Measurements from ENCODE around the gene RPS6KA4. TPM values are rescaled to one million over a fixed set of nuclear protein-coding genes. Genes with fewer than 3 reads are reported as not detected.
A peak's percentile ranks its signal among the peaks of the same experiment; 100 is the strongest.

RPS6KA4 gene
- total RNA-seq, 1 experiment from 2014 or later = 67.3 TPM

DNA sequence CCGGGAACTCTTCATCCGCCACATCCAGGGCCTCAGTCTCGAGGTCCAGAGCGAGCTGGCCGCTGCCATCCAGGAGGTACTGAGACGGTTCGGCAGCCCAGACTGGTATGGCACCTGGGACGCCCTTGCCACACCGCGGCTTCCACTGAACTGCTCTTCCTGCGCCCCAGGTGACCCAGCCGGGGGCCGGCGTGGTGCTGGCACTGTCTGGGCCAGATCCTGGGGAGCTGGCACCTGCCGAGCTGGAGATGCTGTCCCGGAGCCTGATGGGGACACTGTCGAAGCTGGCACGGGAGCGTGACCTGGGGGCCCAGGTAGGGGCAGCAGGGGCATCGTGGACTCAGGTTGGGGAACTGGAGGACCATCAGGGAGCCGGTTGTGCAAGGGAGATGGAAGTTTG, 17.5 kb upstream of the RPS6KA4 start:
- ChIA-PET CTCF (interaction anchor here (0.9 to 3.9 kb wide), 4 partner anchors 9 to 137 kb away, joined by 3 to 46 read pairs (median 10); no protein-coding TSS in a partner anchor), RAD21 (ENCODE audit: low non-redundant PET in 1 of 2, low total read pairs in 2 of 2, uncharacterized antibody in 2 of 2, unreplicated experiment in 2 of 2) (interaction anchor here in 1 of 2 experiments (2.7 kb wide), 1 partner anchor 10 kb away, joined by 14 read pairs; no protein-coding TSS in a partner anchor), POLR2A (interaction anchor here (0.5 to 1.3 kb wide), 4 partner anchors 9 to 386 kb away, joined by 3 to 8 read pairs (median 3); partner anchors contain the start of genes PRDX5 and TRMT112)
- BruUV-seq (replicated peaks) = no TSS peak
- Histone ChIP-seq H2AFZ (ENCODE audit: low read depth, low read length, poor library complexity, severe bottlenecking) (no peak overlapping the region), H3K9me2 (ENCODE audit: insufficient read depth) (no peaks in the 10 kb centered on the region), H3K9ac (ENCODE audit: low read length) (no peak overlapping the region), H3K9me3 (ENCODE audit: control insufficient read depth in 1 of 2, insufficient read depth in 1 of 2, low read depth in 1 of 2, low read length in 2 of 2) (no peaks in the 10 kb centered on the region), H3K27me3 (ENCODE audit: insufficient read depth, low read length) (no peaks in the 10 kb centered on the region), H3K4me3 (replicated peaks in 1 of 2; ENCODE audit: low read depth in 1 of 2, low read length in 2 of 2) (no peak overlapping the region), H3K4me2 (ENCODE audit: low read length) (peak overlapping the region; percentile 92; the same call in 1 of the 2 replicates), H4K20me1 (ENCODE audit: insufficient read depth) (no peaks in the 10 kb centered on the region), H3K27ac (ENCODE audit: low read depth, low read length) (peak overlapping the region; percentile 18; the same call in 1 of the 2 replicates), H3K79me2 (ENCODE audit: insufficient read depth, low read length) (no peaks in the 10 kb centered on the region), H3K36me3 (ENCODE audit: control insufficient read depth in 1 of 2, insufficient read depth in 2 of 2, low read length in 2 of 2) (no peaks in the 10 kb centered on the region), H3K4me1 (ENCODE audit: control insufficient read depth in 1 of 2, insufficient read depth in 2 of 2, low read length in 2 of 2) (peaks cover 14 to 33% of the 10 kb centered on the region in 2 experiments)
- no peak for DNase-seq (ENCODE audit: low read depth, low spot score)
- intact Hi-C loops (cut with micrococcal nuclease) = loop anchor here (5.0 kb wide), 1 partner anchor 34 kb away; the partner anchor contains the start of gene ESRRA
- no peak for TF ChIP-seq ZFX (IDR thresholded peaks at IDR 0.05)
- no peak for ATAC-seq

DNA sequence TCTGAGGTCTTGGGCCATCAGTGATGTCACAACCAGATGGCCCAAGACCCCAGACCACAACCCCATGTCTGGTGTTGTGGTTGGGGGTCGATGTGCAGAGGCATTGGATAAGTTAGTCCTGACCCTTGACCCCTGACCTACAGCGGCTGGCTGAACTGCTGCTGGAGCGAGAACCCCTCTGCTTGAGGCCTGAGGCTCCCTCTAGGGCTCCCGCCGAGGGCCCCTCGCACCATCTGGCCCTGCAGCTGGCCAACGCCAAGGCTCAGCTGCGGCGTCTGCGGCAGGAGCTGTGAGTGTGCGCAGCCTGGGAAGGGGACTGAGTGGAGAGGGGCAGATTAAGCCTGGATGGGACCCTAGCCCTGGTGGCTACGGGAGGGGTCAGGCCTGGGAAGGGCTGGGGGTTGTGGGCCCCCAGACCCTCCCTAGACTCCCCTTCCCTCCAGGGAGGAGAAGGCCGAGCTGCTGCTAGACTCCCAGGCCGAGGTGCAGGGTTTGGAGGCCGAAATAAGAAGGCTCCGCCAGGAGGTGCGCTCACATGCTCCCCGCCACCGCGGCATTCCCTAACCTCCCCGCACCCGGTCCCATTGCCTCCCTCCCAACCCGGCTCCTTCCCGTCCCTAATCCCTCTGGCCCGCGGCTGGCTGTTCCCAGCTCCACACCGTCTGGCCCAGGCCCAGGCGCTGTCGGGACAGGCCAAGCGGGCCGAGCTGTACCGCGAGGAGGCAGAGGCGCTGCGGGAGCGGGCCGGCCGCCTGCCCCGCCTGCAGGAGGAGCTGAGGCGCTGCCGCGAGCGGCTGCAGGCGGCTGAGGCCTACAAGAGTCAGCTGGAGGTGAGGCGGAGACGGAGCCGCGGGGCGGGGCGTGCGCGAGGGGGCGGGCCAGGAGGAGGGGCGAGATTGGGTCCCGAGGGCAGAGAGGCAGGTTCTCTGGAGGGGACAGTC, 16.8 kb upstream of the RPS6KA4 start:
- BruUV-seq (replicated peaks) = no TSS peak
- intact Hi-C loops (cut with micrococcal nuclease) = loop anchor here (5.0 kb wide), 1 partner anchor 35 kb away; the partner anchor contains the start of gene ESRRA

More for the DNA sequence above, 16.8 kb upstream of the RPS6KA4 start:
- H3K79me2 ChIP-seq (ENCODE audit: insufficient read depth, low read length) = no peaks in the 10 kb centered on the region
- TF ChIP-seq ZFX (IDR thresholded peaks at IDR 0.05) (peak; percentile 90; the same call in 1 of the 2 replicates), EGR1 (IDR thresholded peaks at IDR 0.05; ENCODE audit: low read depth) (no peak), POLR2A (IDR thresholded peaks at IDR 0.05; ENCODE audit: borderline replicate concordance, extremely low read depth, insufficient read depth, insufficient read length) (peak; percentile 58), SP1 (IDR thresholded peaks at IDR 0.05; ENCODE audit: low read depth) (no peak), POLR2AphosphoS5 (IDR thresholded peaks at IDR 0.05; ENCODE audit: low read depth, low read length) (peak; percentile 84)
- TF ChIP-seq, protein P1, sequence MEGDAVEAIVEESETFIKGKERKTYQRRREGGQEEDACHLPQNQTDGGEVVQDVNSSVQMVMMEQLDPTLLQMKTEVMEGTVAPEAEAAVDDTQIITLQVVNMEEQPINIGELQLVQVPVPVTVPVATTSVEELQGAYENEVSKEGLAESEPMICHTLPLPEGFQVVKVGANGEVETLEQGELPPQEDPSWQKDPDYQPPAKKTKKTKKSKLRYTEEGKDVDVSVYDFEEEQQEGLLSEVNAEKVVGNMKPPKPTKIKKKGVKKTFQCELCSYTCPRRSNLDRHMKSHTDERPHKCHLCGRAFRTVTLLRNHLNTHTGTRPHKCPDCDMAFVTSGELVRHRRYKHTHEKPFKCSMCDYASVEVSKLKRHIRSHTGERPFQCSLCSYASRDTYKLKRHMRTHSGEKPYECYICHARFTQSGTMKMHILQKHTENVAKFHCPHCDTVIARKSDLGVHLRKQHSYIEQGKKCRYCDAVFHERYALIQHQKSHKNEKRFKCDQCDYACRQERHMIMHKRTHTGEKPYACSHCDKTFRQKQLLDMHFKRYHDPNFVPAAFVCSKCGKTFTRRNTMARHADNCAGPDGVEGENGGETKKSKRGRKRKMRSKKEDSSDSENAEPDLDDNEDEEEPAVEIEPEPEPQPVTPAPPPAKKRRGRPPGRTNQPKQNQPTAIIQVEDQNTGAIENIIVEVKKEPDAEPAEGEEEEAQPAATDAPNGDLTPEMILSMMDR (IDR thresholded peaks at IDR 0.05 in 2 of 3, conservative IDR thresholded peaks at IDR 0.05 in 1 of 3; ENCODE audit: borderline replicate concordance in 1 of 3, insufficient read depth in 1 of 3, low read depth in 2 of 3, low read length in 2 of 3) = peak in 1 of 3 experiments; percentile 51; a peak in 3 of 6 replicates
- peak overlapping the region; percentile 81 for H3K27ac ChIP-seq (ENCODE audit: low read depth, low read length)
- DNase-seq (ENCODE audit: low read depth, low spot score) = peak; percentile 80
- ChIA-PET POLR2A (interaction anchor here (0.5 to 1.4 kb wide), 10 partner anchors 10 to 1427 kb away, joined by 3 to 16 read pairs (median 5); partner anchors contain the start of genes PRDX5 and TRMT112), RAD21 (ENCODE audit: low non-redundant PET in 1 of 2, low total read pairs in 2 of 2, uncharacterized antibody in 2 of 2, unreplicated experiment in 2 of 2) (interaction anchor here (0.9 to 2.7 kb wide), 3 partner anchors 10 to 37 kb away, joined by 5 to 14 read pairs (median 6); partner anchors contain the start of gene PRDX5 (in 1 of the 2)), CTCF (interaction anchor here (0.9 to 3.9 kb wide), 7 partner anchors 10 to 307 kb away, joined by 3 to 46 read pairs (median 5); partner anchors contain the start of genes PRDX5, STIP1 and TRMT112)
- peak overlapping the region; percentile 43 to 61 for H3K4me3 ChIP-seq (replicated peaks in 1 of 2; ENCODE audit: low read depth in 1 of 2, low read length in 2 of 2)
- H4K20me1 ChIP-seq (ENCODE audit: insufficient read depth) = no peaks in the 10 kb centered on the region
- no peak overlapping the region for H2AFZ ChIP-seq (ENCODE audit: low read depth, low read length, poor library complexity, severe bottlenecking)
- H3K9me3 ChIP-seq (ENCODE audit: control insufficient read depth in 1 of 2, insufficient read depth in 1 of 2, low read depth in 1 of 2, low read length in 2 of 2) = no peaks in the 10 kb centered on the region
- ATAC-seq = peak; percentile 92
- no peaks in the 10 kb centered on the region for H3K36me3 ChIP-seq (ENCODE audit: control insufficient read depth in 1 of 2, insufficient read depth in 2 of 2, low read length in 2 of 2)
- peaks cover 14 to 35% of the 10 kb centered on the region in 2 experiments for H3K4me1 ChIP-seq (ENCODE audit: control insufficient read depth in 1 of 2, insufficient read depth in 2 of 2, low read length in 2 of 2)
- H3K27me3 ChIP-seq (ENCODE audit: insufficient read depth, low read length) = no peaks in the 10 kb centered on the region
- H3K4me2 ChIP-seq (ENCODE audit: low read length) = peak overlapping the region; percentile 92
- H3K9ac ChIP-seq (ENCODE audit: low read length) = peak overlapping the region; percentile 76
- no peaks in the 10 kb centered on the region for H3K9me2 ChIP-seq (ENCODE audit: insufficient read depth)

Data from HCT116 (cell line).